GM19438 (cell line): ENCODE data around the gene COA4.

Experiments used
- ATAC-seq: cut with Tn5 transposase; IDR thresholded peaks from one replicate; pipeline ENCODE4 v1.9.1; 2021; ENCODE audit warnings: low read depth; ENCODE audit not compliant: unreplicated experiment

COA4 gene

DNA sequence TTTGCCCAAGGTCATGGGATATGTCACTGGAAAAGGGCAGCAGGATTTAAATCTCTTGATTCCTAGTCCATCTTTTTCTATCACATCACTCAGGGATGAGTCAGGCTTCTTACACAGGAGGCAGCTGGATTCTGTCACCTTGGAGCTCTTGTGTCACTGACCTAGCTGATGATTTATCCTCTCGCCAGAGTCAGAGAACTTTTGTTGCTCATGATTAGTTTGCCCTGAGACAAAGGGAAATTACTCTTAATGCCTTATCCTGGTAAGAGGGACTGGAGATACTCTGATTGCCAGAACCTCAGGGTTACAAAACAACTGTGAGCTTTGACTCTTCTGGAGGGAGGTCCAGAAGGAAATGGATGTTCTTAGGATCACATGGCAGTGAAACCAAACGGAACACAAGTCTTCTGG, 10.1 kb downstream of the COA4 start:
- ATAC-seq: no peak

DNA sequence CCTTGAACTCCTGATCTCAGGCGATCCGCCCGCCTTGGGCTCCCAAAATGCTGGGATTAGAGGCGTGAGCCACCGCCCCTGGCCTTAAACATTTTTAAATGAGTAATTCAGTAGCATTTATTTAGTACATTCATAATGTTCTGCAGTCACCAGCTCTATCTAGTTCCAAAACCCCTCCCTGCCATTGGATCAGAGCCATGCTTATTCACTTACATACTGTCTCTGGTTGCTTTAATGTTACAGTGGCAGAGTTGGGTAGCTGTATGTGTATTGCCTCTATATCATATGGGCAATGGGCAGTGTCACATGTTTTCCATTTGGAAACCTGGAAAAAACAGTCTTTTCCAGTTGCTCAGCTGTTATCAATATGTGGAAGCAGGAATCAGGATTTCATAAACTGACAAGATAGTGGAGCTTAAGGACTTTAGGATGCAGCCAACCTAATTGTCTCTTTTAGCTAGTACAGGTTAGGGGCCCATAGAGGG, 10.5 kb downstream of the COA4 start:
- no peak for ATAC-seq

DNA sequence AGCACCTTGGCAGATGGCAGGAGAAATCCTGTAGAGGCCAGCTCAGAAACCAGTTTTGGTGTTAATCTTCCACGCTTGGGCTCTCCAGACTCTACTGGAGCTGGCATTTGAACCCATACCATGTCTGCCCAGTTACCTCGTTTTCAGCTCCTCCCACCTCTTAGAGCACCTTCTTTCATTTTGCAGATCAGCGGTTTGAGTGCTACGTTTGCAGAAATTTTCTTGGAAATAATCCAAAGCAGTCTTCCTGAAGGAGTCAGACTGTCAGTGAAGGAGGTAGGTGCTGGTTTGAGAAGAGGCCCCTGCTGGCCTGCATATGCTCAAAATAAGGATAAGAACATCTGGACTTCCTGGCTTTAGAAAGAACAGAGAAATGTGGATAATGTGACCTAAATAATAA, 13.7 kb downstream of the COA4 start:
- ATAC-seq: no peak

DNA sequence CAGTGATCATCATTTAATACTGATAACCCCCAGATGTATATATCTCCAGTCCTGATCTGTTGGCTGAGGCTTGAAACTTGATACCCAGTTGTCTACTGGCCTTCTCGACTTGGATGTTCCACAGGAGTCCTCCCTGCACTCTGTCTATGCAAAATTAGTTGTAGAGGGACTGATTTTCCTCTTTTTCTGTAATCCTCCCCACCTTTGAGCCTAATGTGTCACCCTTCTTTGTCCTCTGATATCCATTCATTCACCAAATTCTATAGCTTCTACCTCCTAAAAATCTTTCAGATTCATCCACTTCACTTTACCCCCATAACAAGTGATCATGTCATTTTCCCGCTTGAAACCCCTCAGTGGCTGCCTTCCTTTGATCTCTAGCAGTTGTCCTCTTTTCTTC, 16.4 kb downstream of the COA4 start:
- no peak for ATAC-seq

DNA sequence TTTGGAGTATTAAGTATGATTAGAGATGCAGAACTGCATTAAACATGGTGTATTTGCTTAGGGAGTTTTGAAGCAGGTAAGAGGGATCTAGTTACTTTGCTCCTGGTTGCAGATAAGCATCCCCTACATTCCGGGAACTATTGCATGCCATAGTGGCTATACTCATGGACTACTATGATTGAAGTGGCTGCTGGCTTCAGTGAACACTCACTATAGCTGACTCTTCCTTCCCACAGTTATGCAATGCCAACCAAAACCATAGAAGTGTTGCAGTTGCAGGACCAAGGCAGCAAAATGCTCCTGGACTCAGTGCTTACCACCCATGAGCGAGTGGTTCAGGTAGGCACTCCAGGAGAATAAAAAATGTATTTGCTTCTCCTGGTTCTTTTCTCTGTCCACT, 17.0 kb downstream of the COA4 start:
- ATAC-seq: no peak

DNA sequence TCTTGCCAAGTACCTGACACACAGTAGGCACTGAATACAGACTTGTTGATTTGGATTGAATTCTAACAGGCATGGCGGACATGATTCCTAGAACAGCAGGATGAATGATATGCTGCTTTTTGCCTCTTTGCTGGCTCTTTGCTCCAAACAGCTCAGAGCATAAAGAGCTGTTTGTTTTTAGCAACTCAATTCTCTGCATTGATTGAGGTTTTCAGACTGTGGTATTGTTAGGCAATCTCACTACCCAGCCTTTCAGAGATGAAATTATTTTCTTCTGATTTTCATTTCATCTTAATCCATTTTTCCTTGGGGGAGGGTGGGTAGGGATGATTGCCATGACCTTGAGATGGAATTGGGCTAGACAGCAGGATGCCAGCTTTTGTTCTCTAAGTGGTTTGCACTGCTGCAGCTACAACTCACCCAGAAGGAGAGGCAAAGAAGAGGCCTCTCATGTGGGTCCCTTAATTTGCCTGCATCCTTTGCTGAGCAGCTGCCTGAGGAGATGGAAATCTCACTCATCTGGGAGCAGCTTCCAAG, 20.5 kb downstream of the COA4 start:
- no peak for ATAC-seq

DNA sequence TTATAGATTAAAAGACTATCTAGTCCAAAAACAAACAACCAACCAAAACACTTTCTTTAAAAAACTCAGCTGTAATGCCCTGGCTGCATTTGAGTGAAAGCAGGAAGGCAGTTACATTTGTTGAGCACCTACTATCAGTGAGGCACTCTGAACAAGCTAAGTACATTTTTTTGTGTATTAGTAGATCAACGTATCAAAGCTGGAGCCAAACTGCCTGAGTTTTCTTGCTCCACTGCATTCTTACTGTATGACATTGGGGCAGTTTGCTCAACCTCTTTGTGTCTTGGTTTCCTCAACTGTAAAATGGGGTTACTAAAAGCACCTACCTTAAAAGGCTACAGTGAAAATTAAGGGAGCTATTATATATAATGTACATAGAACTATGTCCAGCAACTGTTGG, 22.0 kb downstream of the COA4 start:
- ATAC-seq: no peak

DNA sequence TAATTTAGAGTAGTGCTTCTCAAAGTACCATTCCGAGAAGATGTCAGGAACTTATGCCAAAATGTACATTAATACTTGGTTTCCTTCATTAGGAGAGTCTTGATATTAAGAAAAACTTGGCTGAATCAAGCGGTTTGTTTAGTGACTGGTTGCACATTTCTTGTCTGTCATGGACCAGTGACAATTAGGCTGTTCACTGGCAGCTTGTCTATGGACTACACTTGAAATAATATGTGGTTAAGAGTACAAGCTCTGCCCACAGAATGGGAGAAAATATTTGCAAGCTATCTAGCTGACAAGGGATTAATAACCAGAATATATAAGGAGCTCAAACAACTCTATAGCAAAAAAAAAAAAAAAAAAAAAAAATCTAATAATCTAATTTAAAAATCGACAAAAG, 24.6 kb downstream of the COA4 start:
- no peak for ATAC-seq

DNA sequence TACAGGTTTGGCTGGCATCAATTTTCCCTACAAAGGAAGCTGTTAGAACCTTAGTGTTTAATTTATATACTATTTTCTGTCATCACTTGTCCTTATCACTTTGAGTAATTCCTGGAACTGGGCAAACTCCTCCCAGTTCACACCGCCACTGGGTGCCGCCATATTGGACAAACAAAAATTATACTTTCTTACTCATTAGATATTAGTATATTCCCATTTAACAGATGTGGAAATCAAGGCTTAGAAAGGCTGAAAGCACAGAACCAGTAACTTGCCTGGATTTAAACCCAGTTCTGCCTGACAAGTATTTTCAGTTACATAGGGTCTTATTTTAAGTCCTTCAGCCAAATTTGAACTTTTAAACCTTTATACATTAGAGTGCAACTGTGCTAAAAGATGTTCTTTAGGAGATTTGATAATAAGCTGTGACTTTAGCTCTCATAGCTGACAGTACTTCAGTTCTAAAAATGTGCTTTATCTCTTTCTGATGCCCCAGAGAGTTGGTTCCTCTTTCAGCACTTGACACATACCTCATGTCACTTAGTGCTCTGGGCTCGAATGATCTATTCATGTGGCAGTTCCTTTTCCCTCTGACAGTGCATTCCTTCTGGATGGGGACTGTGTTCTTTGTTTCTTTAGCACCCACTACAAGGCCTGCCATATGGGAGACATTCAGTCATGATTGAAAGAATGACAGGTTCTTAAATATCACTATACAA, 25.4 kb downstream of the COA4 start:
- no peak for ATAC-seq

DNA sequence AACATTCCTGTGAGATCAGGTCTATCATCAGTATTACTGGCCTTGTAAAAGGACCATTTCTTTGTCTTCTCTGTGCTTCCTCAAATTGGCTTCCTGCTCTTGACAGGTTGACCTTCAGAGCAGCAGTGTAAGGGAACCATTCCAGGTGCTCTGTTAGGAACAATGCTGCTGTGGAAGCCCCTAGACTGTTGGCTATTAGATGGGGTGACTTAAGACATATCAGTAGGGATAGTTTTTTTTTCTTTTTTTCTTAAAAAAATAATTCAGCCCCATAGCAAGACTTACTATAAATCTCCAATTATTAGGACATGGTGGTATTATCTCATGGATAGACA, 37.6 kb downstream of the COA4 start:
- ATAC-seq: no peak

DNA sequence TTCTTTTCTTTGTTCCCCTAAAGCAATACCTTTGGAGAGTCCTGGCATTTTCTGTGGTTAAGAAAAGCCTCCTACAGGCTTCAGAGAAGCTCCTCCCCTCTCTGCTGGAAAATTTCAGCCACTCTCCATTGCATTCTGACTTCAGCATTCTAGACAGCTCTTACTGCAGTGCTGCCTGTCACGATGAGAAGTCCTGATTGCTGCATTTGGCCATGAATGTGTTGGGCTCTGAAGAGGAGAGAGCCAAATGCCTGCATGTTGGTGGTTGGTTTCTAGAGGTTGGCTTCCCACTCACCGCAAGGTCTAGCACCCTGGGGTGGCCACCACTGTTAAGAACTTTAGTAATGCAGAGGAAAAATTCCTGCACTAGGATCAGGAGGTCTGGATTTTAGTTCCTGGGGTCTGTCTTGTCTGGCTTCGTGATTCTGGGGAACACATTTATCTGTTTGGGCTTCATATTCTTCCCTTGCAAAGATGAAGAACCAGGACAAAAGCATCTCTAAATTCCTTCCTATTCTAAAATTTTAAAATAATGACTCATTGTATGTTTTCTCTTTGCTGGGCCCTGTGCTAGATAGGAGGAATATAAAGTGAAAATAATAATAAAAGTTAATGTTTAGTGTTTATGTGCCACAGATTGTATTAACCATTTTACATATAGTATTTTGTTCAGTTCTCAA, 38.1 kb downstream of the COA4 start:
- no peak for ATAC-seq

DNA sequence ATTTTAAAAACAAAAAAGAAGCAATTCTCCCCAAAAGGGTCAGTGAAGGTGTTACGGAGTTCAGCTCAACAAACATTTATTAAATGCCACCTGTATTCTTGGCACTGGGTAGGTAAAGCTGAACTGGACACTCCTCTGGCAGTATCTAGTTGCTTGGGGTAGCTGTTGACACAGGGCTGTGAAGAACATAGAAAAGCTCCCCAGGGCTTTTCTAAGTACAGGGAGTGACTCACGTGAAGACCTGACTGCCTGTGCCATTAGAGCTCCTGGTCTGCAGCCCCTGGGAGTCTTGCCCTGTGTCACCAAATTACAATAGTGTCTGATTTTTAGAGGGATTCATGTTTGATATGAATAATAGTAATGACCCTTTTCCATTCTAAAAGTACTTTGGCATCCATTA, 43.6 kb downstream of the COA4 start:
- no peak for ATAC-seq

DNA sequence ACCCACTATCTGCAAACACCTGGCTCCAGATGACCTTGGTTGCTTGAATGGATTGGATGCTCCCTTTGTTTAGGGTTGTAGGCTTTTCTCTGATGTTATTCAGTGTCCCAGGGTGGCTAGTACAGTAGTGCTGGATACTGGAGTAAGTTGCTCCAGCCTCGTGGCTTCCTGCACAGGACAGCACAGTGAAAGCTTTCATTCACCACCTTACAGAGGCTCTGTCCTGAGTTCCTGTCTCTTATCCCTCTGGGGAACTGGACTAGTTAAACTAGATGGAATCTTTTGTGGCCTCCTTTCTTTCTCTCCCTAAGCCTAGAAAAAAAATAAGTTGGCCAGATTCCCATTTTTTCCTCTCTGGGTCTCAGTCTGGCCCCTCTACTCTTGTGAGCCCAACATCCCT, 46.4 kb downstream of the COA4 start:
- no peak for ATAC-seq
